NCI-H2081 (cell line): Measurements from ENCODE around the gene HMOX2.
A peak's percentile ranks its signal among the peaks of the same experiment; 100 is the strongest.

ENCODE experiments used
- DNase-seq, 2 experiments: peaks; one replicate each; lab custom pipeline; 2025; lab: John Stamatoyannopoulos, UW

HMOX2 gene

GRCh38 chr16:4525069-4525468 is 48.9 kb downstream of the HMOX2 start:
- DNase-seq = no peak

- DNase-seq = no peak
Measured at GRCh38 chr16:4525634-4526277, 49.6 kb downstream of the HMOX2 start.

DNA sequence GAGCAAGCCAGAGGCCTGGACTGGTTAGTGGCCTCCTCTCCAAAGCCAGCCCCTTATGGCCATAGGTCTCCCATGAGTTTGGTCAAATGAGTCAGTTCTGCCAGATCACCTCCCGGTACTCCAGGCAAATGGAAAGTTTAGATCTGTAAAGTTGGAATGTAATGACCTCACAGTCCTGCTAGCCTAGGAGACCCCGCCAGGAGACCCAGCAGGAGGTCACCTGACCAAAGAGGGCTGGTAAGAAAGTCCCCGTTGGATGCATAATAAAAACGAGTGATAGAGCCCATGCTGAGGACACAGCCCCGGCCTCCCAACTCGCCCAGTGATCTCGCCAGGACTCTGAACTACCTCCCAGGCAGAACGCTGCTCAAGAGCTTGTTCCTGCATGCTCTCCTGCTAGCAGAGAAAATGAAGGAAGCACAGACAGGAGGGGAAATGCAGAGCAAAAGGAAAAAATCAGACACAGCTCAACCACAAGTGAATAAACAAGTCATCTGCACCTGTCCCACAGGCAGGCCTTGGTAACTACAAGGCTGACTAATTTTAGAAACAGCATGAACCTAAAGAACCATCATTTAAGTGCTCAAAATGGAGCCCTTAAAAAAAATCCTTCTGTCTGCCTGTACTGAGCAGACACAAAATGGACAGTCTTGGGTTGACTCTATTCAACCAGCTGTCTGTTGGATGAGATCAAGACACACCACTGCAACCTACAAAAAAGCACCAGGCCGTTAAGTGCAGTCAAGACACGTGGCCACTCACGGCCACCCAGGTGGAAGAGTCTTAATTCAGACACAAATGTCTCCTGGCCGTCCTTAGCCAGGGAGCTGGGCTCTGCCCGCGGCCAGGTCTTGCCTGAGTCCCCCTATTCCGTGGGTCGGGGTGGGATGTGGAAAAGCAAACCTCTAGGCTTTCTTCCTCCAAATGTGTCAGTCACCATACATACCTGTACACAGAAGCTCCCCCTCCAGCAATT is 53.2 kb downstream of the HMOX2 start:
- no peak for DNase-seq

DNA sequence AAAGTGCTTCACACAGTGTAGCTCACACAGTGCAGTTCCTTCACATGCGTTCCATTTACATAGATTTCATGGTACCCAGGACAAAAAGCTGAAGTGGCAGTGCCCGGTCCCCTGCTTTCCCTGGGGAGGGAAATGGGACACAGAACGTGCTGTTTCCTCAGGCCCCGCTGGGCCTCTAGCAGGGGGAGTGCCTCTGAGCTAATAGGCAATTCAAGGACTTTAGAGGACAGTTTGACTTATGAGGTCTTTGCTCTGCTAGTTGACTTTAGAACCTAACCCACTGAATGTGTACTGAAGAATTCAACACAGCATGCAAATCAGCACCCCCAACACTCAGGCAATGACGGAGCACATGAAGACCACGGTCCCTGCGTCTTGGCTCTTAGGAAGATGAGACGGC is 55.6 kb downstream of the HMOX2 start:
- DNase-seq = no peak

- no peak for DNase-seq
Measured at GRCh38 chr16:4532238-4532637, 56.0 kb downstream of the HMOX2 start.

GRCh38 chr16:4533490-4533889 is 57.3 kb downstream of the HMOX2 start:
- DNase-seq = no peak

DNA sequence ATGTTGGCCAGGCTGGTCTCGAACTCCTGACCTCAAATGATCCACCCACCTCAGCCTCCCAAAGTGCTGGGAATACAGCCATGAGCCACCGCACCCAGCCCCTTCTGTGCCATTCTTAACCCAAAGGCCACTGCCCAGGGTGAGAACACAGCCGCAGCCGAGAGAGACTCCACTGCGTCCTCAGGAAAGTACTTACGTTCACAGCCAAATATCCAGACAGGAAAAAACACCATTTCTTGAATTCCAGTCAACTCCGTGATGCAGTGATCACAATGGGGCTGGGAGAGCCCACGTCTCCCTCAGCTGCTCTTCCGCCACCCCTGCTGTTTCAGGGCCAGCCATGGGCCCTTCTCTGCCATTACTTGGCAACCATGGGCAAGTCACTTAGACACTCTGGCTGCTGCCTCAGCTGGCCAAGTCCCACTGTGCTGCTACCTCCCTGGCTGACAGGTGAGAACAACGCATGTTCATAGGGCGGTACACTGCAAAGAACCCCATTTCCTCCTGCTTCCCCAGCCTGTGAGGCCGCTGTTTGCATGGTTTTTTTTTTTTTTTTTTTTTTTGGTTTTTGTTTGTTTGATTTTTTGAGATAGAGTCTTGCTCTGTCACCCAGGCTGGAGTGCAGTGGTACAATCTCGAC is 58.1 kb downstream of the HMOX2 start:
- DNase-seq = peak in 1 of 2 experiments; percentile 9

DNA sequence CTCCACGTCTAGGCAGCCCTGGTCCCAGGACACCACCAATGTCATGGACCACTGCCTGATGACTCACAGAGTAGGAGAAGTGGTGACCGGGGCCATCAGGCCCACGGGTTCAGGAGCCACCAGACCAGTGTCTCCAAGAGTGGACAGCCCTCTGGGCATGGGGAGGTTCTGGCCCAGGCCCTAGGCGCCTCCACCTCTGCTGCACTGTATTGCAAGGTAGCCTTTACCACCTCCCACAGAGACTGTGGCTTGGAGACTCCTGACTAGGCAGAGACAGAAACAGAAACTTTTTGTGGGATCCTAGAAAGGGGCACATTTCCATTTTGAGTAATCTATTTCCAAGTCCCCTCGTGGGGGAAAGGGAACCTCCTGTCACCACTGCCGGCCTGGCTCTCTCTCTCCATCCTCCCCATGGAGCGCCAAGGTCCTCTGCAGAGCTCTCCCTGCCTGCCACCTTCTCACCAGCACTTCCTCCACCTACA is 59.5 kb downstream of the HMOX2 start:
- DNase-seq = no peak

- no peak for DNase-seq
Measured at GRCh38 chr16:4536391-4537106, 60.4 kb downstream of the HMOX2 start.

DNA sequence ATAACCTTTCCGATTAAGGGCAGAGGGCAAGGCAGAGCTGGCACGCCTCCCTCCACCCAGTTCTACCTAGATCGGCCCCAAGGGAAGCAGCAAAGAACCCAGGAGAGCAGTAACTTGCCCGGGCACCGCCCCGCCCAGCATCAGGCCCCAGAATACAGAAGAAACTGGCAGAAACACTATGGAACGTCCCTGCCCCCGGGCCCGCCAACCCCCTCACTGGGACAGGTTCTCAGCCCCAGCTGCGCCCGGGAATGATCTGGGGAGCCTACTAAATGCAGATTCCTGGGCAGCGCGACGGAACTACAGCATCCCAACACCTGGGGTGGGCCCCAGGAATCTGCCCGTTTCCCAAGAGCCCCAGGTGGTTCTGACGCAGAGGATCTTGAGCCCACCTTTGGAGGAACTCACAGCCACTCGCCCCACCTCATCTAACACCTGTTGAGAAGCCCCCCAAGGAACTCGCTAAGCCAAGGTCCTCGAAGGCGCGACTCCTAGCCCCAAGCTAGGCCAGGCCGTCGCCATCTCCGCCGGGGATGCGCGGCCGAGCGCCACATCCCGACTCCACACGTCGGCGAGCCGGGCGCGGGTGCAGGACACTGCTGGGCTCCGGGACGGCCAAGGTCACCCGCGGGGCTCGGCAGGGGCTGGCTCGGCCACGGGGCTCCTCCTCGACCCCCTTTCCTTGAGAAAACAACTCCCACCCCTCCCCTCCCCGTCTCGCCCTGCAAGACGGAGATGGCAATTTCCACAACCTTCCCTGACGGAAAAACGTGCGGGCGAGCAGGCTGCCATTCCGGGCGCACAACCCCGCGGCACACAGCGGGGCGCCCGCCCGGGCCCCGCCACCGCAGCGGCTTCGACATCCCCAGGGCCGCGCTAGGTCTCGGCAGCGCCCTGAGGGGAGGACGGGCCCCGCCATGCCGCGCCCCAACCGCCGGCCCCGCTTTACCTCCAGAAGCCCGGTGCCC is 61.5 kb downstream of the HMOX2 start:
- DNase-seq = no peak

GRCh38 chr16:4538350-4539235 is 62.4 kb downstream of the HMOX2 start, which contains the start of gene CDIP1:
TSS of gene CDIP1 (minus strand) at chr16:4538773. CDS start at chr16:4514130, 24,643 bp downstream.
- DNase-seq = peak; percentile 94 to 95

GRCh38 chr16:4539716-4540284 is 63.6 kb downstream of the HMOX2 start:
- no peak for DNase-seq

DNA sequence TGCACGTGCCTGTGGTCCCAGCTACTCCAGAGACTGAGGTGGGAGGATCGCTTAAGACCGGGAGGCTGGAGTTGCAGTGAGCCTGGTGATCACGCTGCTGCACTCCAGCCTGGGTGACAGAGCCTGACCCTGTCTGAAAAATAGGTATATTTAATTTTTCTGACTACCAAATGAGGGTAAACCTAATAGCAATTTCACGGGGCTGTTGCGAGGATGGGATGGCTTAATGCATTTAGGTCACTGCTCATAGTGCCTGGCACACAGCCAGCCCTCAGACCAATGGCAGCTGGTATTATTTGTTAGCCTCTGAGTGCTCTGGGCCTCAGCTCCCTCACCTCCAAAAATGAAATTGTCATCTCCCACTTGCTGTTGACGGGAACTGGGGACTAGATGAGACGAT is 68.3 kb downstream of the HMOX2 start:
- no peak for DNase-seq

GRCh38 chr16:4548124-4548523 is 71.9 kb downstream of the HMOX2 start:
- DNase-seq = no peak

- DNase-seq = no peak
Measured at GRCh38 chr16:4550591-4550990, 74.4 kb downstream of the HMOX2 start.

DNA sequence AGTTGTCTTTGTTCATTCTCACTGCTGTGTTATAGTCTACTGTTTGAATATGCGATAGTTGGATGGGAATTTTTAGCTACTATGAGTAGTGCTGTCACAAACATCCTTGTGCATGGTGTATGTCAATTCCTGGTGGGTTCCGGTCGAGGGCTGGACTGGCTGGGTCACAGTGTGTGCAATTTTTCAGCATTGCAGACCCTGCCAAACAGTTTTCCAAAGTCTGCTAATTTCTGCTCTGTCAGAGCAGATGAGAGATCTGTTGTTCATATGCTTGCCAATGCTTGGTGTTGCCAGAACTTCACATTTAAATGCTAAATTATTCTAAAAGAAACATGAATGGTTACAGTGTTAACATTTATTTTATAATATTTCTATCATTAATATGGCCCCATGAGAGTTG is 76.3 kb downstream of the HMOX2 start:
- no peak for DNase-seq

DNA sequence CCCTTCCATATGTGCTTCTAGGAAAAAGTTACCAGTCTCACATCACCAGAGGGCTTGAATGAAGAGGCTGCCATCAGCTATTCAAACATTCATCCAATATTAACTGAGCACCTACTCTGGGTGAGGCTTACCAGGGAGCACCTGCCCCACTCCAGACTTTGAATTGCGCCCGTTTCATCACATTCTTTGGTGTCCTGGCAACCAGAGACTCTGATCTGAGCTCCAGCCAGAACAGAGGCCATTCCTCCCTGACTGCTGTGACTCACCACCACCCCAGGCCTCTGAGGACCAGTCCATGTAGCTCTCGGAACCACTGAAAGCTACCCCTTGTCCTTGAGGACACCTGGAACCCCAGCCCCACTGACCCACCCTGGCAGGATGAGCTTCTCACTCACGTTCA is 79.9 kb downstream of the HMOX2 start, which contains the start of gene C16orf96:
Gene C16orf96 (plus strand): TSS at position 229 of the 400 bp plus-strand sequence. CDS start 150 bp downstream, at position 379.
- no peak for DNase-seq

GRCh38 chr16:4556580-4556979 is 80.4 kb downstream of the HMOX2 start:
- DNase-seq = no peak

- DNase-seq = no peak
Measured at GRCh38 chr16:4557973-4558372, 81.8 kb downstream of the HMOX2 start.
